Sigmoid colon (tissue), 3 donors: ENCODE measurements around the gene HSPA4.

Experiments used
- CTCF ChIP-seq, 4 experiments: fragments of 450-650 bp in 3 of 4; fragments of 200-600 bp in 1 of 4; IDR thresholded peaks; one replicate each; pipeline ENCODE4 v1.5.1; 2016 to 2019; ENCODE audit warnings: antibody characterized with exemption in 4 of 4, mild to moderate bottlenecking in 3 of 4, moderate library complexity in 2 of 4
- POLR2A ChIP-seq, 2 donors: fragments of 450-650 bp; IDR thresholded peaks; one replicate each; pipeline ENCODE4 v1.6.1; 2016; ENCODE audit warnings: antibody characterized with exemption in 2 of 2, mild to moderate bottlenecking in 2 of 2, moderate library complexity in 2 of 2

DNA sequence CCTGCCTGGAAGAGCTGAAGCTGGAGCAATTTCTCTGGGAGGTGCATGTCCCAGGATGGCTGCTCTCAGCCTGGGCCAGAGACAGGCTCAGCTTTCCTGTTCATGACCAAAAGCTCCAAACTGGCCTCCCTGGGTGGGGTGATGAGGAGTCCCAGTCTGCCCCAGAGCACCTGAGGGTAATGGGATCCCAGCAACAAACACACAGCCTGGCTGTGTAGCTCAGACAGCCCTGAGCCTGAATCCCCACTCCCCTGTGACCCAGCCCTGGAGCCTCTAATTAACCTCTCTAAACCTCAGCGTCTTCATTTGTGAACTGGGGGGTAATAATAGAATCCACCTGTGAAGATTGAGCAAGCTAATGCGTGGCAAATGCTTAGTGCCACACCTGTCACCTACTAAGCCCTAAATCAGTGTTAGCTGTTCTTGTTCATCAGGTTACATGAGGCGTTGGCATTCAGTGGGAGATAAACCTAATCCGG lies 67.5 kb downstream of the HSPA4 start:
- TF ChIP-seq POLR2A (IDR thresholded peaks at IDR 0.05) (no peak), CTCF (IDR thresholded peaks at IDR 0.05) (no peak)
